Right lung (tissue), 5 donors: ENCODE data around the gene DMD. TPM values are rescaled to one million over a fixed set of nuclear protein-coding genes. Genes with fewer than 3 reads are reported as not detected.
"Not testable (repeated sequence)": the region's sequence is repeated elsewhere in the genome, so short reads cannot be mapped to it uniquely, and the experiment has no call there.

Experiments
- DNase-seq, 2 donors: peaks; one replicate each; pipeline ENCODE4 v3.0.0-alpha.2; 2013
- polyA plus RNA-seq, 5 donors: library from polyadenylated mRNA; unstranded; fragments of 120-200 nt; gene quantifications; one replicate each; pipeline versions ENCODE4 v1.2.1 to v1.2.3, GENCODE V29; 2013; ENCODE audit warnings: inconsistent platforms in 1 of 5, low replicate concordance in 1 of 5; ENCODE audit not compliant: insufficient read length in 5 of 5, insufficient read depth in 1 of 5

The DMD gene
- polyA plus RNA-seq, 5 donors: 46.8 to 79.3 (median 59.8) TPM

GRCh38 chrX:31440546-31440945 is 1770.8 kb downstream of the DMD start:
- DNase-seq: no peak

- DNase-seq: no peak
These were observed 1774.9 kb downstream of the DMD start for GRCh38 chrX:31436424-31436823.

GRCh38 chrX:31435592-31435991 is 1775.8 kb downstream of the DMD start:
- no peak for DNase-seq

GRCh38 chrX:31433856-31434255 is 1777.5 kb downstream of the DMD start:
- DNase-seq: no peak

- no peak for DNase-seq
These were observed 1781.4 kb downstream of the DMD start for GRCh38 chrX:31429915-31430314.

GRCh38 chrX:31423609-31424189 is 1787.7 kb downstream of the DMD start:
- DNase-seq: peak; percentile 60 to 67

GRCh38 chrX:31421441-31421840 is 1789.9 kb downstream of the DMD start:
- DNase-seq: no peak

GRCh38 chrX:31420711-31421151 is 1790.6 kb downstream of the DMD start:
- DNase-seq: no peak

GRCh38 chrX:31420302-31420701 is 1791.0 kb downstream of the DMD start:
- DNase-seq: no peak

- DNase-seq: no peak
These were observed 1814.2 kb downstream of the DMD start for GRCh38 chrX:31397119-31397518.

- DNase-seq: no peak
These were observed 1818.8 kb downstream of the DMD start for GRCh38 chrX:31392513-31392912.

- peak; percentile 6 to 23 for DNase-seq
These were observed 1822.4 kb downstream of the DMD start for GRCh38 chrX:31388946-31389345.

- DNase-seq: no peak
These were observed 1826.9 kb downstream of the DMD start for GRCh38 chrX:31384471-31384870.

- DNase-seq: no peak
These were observed 1827.4 kb downstream of the DMD start for GRCh38 chrX:31383991-31384390.

GRCh38 chrX:31378973-31379372 is 1832.4 kb downstream of the DMD start:
- DNase-seq: not testable (repeated sequence)

GRCh38 chrX:31377821-31378220 is 1833.5 kb downstream of the DMD start:
- not testable (repeated sequence) for DNase-seq

- no peak for DNase-seq
These were observed 1834.8 kb downstream of the DMD start for GRCh38 chrX:31376408-31377022.

GRCh38 chrX:31374786-31375185 is 1836.6 kb downstream of the DMD start:
- no peak for DNase-seq

GRCh38 chrX:31371956-31372355 is 1839.4 kb downstream of the DMD start:
- DNase-seq: no peak

- DNase-seq: no peak
These were observed 1843.5 kb downstream of the DMD start for GRCh38 chrX:31367816-31368215.

- no peak for DNase-seq
These were observed 1845.3 kb downstream of the DMD start for GRCh38 chrX:31366041-31366440.

- no peak for DNase-seq
These were observed 1854.8 kb downstream of the DMD start for GRCh38 chrX:31356275-31357212.
